GM18909 (cell line): ENCODE measurements around the gene BRAF.
"Not testable (repeated sequence)": the region's sequence is repeated elsewhere in the genome, so short reads cannot be mapped to it uniquely, and the experiment has no call there.

Experiments
- ATAC-seq: cut with Tn5 transposase; IDR thresholded peaks from one replicate; pipeline ENCODE4 v1.9.1; 2021; ENCODE audit warnings: mild to moderate bottlenecking; ENCODE audit not compliant: unreplicated experiment, poor library complexity

BRAF gene

GRCh38 chr7:140723006-140723405 lies 201.7 kb downstream of the BRAF start:
- ATAC-seq = no peak

DNA sequence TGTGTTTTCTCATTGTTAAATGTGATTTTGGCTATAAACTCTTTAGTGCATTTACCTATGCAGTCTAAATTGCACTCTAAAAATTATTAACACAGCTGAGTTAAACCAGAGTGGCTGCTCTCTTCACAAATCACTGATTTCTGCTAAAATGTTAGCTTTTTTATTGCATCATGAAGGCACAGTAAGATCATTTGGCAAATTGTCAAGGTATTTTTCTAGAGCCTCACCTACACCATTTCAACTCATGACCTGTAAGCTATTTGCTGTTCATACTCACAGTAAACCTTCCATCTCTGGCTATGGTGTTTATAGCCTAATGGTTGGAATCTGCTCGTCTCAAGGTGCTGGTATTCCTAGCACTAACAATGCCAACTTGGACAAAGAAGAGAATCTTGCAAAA lies 202.5 kb downstream of the BRAF start:
- ATAC-seq = no peak

- no peak for ATAC-seq
These were observed 205.0 kb downstream of the BRAF start for GRCh38 chr7:140719721-140720120.

DNA sequence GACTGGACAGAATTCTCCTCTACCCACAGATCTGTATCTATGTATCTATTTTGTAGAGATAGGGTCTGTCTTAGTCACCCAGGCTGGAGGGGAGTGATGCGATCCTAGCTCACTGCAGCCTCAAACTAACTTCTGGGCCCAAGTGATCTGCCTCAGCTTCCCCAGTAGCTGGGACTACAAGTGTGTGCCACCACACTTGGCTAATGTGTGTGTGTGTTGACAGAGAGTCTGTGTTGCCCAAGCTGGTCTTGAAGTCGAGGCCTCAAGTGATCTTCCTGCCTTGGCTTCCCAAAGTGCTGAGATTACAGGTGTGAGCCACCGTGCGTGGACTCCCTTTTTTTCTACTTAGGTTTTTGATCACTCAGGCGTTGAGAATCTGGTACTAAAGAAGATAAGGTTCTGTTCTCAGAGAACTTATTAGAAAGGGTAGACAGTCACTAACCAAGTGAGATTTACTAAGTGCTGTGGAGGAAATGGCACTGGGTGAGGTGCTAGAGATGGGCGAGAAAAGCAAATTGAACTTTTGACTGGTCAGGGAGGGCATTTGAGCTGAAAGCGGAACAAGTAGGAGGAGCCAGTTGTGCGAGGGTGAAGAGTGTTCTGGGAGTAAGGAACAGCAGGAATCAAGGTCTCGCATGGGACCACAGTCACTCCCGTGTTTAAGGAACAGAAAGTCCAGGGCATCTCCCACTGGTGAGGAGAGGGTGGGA lies 210.2 kb downstream of the BRAF start:
- no peak for ATAC-seq

- ATAC-seq = not testable (repeated sequence)
These were observed 212.3 kb downstream of the BRAF start for GRCh38 chr7:140712392-140712791.

DNA sequence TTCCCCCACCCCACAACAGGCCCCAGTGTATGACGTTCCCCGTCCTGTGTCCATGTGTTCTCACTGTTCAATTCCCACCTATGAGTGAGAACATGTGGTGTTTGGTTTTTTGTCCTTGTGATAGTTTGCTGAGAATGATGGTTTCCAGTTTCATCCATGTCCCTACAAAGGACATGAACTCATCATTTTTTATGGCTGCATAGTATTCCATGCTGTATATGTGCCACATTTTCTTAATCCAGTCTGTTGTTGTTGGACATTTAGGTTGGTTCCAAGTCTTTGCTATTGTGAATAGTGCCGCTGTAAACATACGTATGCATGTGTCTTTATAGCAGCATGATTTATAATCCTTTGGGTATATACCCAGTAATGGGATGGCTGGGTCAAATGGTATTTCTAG lies 216.0 kb downstream of the BRAF start:
- ATAC-seq = not testable (repeated sequence)

DNA sequence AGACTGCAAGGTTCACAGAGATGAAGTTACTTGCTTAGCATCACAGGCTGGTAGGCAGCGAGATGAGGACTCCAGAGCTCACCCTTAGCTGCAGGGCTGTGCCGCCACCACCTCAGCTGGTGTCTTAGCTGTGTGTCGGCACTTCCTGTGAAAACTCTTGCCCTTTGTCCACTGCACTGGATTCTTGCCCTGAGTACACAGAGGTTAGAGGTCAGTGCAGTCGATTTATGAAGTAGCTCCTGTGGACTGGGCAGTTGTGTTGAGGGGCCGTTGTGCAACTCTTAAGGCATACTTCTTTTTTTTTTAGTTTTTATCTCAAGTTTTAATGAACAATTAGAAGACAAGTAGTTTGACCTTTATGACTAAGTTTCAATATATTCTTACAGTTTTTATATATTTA lies 217.6 kb downstream of the BRAF start:
- no peak for ATAC-seq

DNA sequence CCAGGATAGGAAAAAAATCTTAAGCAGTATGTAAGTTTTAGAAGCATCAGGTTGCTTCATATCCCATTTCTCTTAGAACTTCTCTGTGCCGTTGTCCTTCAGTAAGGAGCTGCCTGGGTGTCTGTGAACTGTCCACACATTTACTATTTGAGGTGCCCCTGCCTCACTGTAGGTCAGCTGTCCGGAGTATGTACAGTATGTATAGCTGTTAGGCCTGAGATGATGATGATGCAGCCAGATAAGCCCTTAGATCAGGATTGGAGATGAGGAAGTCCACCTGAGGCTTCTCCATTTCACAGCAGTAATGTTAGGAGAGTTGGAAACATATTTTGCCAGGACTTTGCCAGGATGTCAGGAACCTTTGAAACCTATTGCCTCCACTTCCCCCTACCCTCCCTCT lies 220.5 kb downstream of the BRAF start:
- no peak for ATAC-seq

DNA sequence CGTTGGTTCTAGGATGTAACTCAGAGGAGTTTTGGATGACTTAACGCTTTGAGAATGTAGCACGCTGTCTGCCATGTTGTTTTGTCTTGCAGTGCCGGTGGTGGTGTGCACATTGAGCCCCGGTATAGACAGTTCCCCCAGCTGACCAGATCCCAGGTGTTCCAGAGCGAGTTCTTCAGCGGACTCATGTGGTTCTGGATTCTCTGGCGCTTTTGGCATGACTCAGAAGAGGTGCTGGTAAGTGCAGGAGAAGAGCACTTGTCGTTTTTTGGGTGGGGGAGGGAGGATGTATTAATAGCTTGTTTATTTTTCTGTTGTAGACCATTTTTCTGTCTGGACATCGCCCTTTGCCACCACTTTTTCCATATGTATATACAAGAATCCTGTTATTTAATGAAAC lies 222.0 kb downstream of the BRAF start:
- no peak for ATAC-seq

- ATAC-seq = no peak
These were observed 226.3 kb downstream of the BRAF start for GRCh38 chr7:140698477-140698876.

GRCh38 chr7:140697447-140698143 lies 227.1 kb downstream of the BRAF start:
- no peak for ATAC-seq

GRCh38 chr7:140696680-140697446 lies 227.9 kb downstream of the BRAF start, which contains the start of gene NDUFB2:
Gene NDUFB2 (plus strand): TSS chr7:140696708. CDS start chr7:140696745, 37 bp downstream.
- peak; percentile 94 for ATAC-seq

DNA sequence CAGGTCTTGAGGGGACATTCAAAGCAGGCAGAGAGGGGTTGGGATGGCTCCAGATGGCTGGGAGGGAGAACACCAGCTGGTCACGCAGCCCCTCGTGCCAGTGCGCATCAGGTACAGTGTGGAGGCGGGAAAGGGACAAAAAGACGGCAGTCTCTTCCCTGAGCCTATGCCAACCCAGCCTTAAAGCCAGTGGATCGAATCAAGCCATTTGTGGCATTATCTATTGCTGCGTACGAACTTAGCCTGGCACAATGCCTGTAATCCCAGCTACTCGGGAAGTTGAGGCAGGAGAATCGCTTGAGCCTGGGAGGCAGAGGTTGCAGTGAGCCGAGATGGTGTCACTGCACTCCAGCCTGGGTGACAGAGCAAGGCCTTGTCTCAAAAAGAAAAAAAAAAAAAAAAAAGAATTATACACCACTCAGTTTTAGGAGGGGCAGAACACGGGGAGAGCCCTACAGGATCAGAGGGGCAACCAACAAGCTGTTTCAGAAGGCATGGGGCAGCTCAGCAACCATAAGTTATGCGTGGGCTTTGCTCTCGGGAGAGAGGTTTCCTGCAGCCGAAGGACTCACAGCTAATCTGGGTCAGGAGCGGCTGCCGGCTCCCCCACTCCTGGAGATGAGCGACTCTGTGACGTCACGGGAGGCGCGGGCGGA lies 228.6 kb downstream of the BRAF start:
- peak; percentile 9 for ATAC-seq

DNA sequence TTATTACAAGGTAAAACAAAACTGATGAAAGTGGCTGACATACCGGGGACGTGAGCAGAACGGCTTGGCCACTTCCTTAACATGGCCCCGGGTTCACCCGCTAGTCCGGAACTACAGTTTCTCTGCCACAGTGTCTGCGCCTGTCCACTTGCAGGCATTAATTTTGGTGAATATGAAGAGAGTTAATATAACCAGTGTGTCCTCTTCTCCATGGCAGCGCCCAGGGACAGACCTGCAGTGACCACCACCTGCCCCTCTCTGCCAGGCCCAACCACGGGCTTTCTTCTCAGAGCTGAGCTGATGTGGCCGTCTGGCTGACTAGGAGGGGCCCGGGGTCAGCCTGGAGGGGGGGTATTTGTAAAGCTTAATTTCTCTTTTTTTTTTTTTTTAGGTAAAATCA lies 229.3 kb downstream of the BRAF start:
- no peak for ATAC-seq

GRCh38 chr7:140694592-140694991 lies 230.1 kb downstream of the BRAF start:
- ATAC-seq = no peak

GRCh38 chr7:140693849-140694248 lies 230.9 kb downstream of the BRAF start:
- ATAC-seq = not testable (repeated sequence)

GRCh38 chr7:140691376-140692045 lies 233.2 kb downstream of the BRAF start:
- ATAC-seq = no peak

- no peak for ATAC-seq
These were observed 235.3 kb downstream of the BRAF start for GRCh38 chr7:140689199-140690152.

DNA sequence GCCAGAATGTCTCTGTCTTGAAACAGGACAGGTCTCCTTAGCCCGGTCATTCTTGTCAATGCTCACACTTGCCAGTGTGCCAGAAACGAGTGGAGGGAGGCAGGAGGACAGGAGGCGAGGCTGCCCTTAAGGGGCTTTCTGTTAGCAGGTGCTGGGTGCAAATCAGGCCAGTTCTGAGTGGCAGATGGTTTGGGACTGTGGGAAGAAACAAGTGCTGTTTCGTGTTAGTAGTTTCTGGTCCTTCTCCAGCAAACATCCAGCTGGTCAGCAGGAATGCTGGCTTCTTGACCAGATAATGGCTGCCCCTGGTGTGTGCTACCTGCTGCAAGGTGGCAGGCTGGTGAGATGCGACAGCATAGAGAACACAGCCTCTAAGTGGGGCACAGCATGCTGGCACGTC lies 236.4 kb downstream of the BRAF start:
- no peak for ATAC-seq
